Hepatocyte (in vitro differentiated cells): ENCODE data around the gene PLEKHA6. TPM values are rescaled to one million over a fixed set of nuclear protein-coding genes. Genes with fewer than 3 reads are reported as not detected.

Experiments used
- DNase-seq: peaks from one replicate; pipeline ENCODE4 v3.0.0-alpha.2; 2016; ENCODE audit warnings: low spot score
- H2AFZ ChIP-seq: fragments of 200-600 bp; sonication (generic); 2 replicates; pipeline ENCODE4 v1.6.0; 2016; ENCODE audit warnings: antibody characterized with exemption, mild to moderate bottlenecking
- H3K27ac ChIP-seq: fragments of 200-600 bp; sonication (generic); 2 replicates; pipeline ENCODE4 v1.5.1; 2016; ENCODE audit warnings: mild to moderate bottlenecking
- H3K27me3 ChIP-seq: fragments of 200-600 bp; sonication (generic); 2 replicates; pipeline ENCODE4 v1.6.1; 2016
- H3K36me3 ChIP-seq: fragments of 200-600 bp; sonication (generic); replicated peaks from 2 replicates; pipeline ENCODE4 v1.5.1; 2016; ENCODE audit warnings: low read depth; ENCODE audit not compliant: insufficient read depth
- H3K4me1 ChIP-seq: fragments of 200-600 bp; sonication (generic); 2 replicates; pipeline ENCODE4 v1.5.1; 2016; ENCODE audit warnings: mild to moderate bottlenecking, moderate library complexity; ENCODE audit not compliant: insufficient read depth
- H3K4me2 ChIP-seq: fragments of 200-600 bp; sonication (generic); 2 replicates; pipeline ENCODE4 v1.6.0; 2016
- H3K4me3 ChIP-seq: fragments of 200-600 bp; sonication (generic); 2 replicates; pipeline ENCODE4 v1.5.1; 2016; ENCODE audit warnings: mild to moderate bottlenecking
- H3K79me2 ChIP-seq: fragments of 200-600 bp; sonication (generic); 2 replicates; pipeline ENCODE4 v1.6.0; 2017; ENCODE audit warnings: mild to moderate bottlenecking
- H3K9me2 ChIP-seq: fragments of 200-600 bp; sonication (generic); replicated peaks from 2 replicates; pipeline ENCODE4 v1.6.0; 2017; ENCODE audit warnings: mild to moderate bottlenecking; ENCODE audit not compliant: insufficient read depth
- H3K9me3 ChIP-seq: fragments of 200-600 bp; sonication (generic); 2 replicates; pipeline ENCODE4 v1.5.1; 2016; ENCODE audit warnings: low read depth, mild to moderate bottlenecking
- H4K20me1 ChIP-seq: fragments of 200-600 bp; sonication (generic); 2 replicates; pipeline ENCODE4 v1.6.0; 2016; ENCODE audit warnings: mild to moderate bottlenecking; ENCODE audit not compliant: insufficient read depth, poor library complexity, severe bottlenecking
- CTCF ChIP-seq: fragments of 200-600 bp; sonication (generic); IDR thresholded peaks from 2 replicates; pipeline ENCODE4 v1.5.1; 2016; ENCODE audit warnings: antibody characterized with exemption, mild to moderate bottlenecking; ENCODE audit not compliant: poor library complexity
- EZH2 ChIP-seq: fragments of 200-600 bp; sonication (generic); IDR thresholded peaks from 2 replicates; pipeline ENCODE4 v1.6.1; 2016; ENCODE audit warnings: antibody characterized with exemption, mild to moderate bottlenecking, borderline replicate concordance
- EZH2phosphoT487 ChIP-seq: fragments of 200-600 bp; sonication (generic); IDR thresholded peaks from one replicate; pipeline ENCODE4 v1.6.1; 2018; ENCODE audit warnings: antibody characterized with exemption, mild to moderate bottlenecking, low read depth, moderate library complexity; ENCODE audit not compliant: unreplicated experiment, severe bottlenecking
- WGBS: methylation state at CpG from one replicate; pipeline ENCODE4 v1.1.6; 2016; ENCODE audit warnings: low lambda C conversion rate; ENCODE audit errors: missing lambda C conversion rate; 5-methylcytosine and 5-hydroxymethylcytosine counted together
- polyA plus RNA-seq: library from polyadenylated mRNA; unstranded; fragments of >200 nt; fragmentation: Nextera tagmentation; extraction: Ambion mirVana; gene quantifications from 2 replicates; pipeline ENCODE4 v1.2.1, GENCODE V29; 2016
- total RNA-seq: library from RNA; depleted of rRNA; stranded (reverse); fragments of >200 nt; gene quantifications from 2 replicates; pipeline ENCODE4 v1.2.3, GENCODE V29; 2014

PLEKHA6 gene
- total and polyA plus RNA-seq, 2 experiments from 2014 or later: 14.3 to 31.5 TPM

DNA sequence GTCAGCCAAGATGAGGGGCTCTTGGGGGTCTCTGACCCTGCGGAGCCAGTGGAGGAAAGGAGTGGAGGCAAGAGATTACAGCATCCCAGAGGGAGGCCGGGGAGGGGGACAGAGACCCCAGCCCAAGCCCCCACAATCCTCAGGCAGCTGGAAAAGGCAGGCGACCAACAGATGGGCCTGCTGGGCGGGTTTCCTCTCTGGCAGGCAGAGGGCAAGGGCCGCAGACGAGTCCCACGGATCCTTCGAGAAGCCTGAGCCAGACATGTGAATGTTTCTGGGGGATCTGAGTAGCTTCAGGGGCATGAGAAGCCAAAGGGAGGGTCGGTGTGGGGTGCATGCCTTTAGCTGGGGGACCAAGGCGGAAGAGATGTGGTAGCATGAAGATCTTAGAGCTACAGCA lies 2.1 kb upstream of the PLEKHA6 start:
- Histone ChIP-seq H3K36me3 (no peaks in the 10 kb centered on the region), H3K4me1 (peaks cover 29% of the 10 kb centered on the region), H3K9me3 (no peaks in the 10 kb centered on the region), H4K20me1 (no peaks in the 10 kb centered on the region), H3K79me2 (peaks cover 19% of the 10 kb centered on the region), H3K27ac (no peak overlapping the region), H3K27me3 (no peaks in the 10 kb centered on the region), H2AFZ (no peak overlapping the region), H3K9me2 (no peaks in the 10 kb centered on the region), H3K4me2 (no peak overlapping the region), H3K4me3 (no peak overlapping the region)
- no peak for DNase-seq
- TF ChIP-seq EZH2 (no peak), EZH2phosphoT487 (no peak), CTCF (no peak)
- WGBS: 89% methylated on average over 10 of the region's 10 CpGs

DNA sequence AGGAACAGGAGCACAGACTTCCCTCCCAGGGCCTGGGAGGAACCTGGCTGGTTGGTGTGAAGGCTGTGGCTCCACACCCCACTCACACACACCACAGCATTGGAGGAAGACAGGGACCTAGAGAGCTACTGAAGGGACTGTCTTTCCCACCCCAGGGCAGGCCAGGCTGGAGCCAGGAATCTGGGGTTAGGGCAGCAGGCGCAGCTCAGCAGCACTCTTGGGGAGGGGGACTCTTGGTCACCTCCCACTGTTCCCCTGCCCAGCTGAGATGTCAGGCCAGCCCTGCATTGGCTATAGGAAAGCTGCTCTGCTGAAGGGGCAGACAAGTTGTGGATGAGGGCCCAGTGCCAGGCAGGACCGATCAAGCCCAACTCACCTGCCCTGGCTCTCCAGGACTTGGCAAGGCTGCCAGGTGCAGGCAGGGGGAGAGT lies 1.6 kb upstream of the PLEKHA6 start:
- Histone ChIP-seq H4K20me1 (no peaks in the 10 kb centered on the region), H3K4me3 (no peak overlapping the region), H3K9me3 (no peaks in the 10 kb centered on the region), H3K4me2 (no peak overlapping the region), H3K36me3 (no peaks in the 10 kb centered on the region), H2AFZ (no peak overlapping the region), H3K4me1 (peaks cover 29% of the 10 kb centered on the region), H3K27ac (no peak overlapping the region), H3K9me2 (no peaks in the 10 kb centered on the region), H3K27me3 (no peaks in the 10 kb centered on the region), H3K79me2 (peaks cover 22% of the 10 kb centered on the region)
- 95% methylated on average over 2 of the region's 2 CpGs for WGBS
- TF ChIP-seq CTCF (no peak), EZH2phosphoT487 (no peak), EZH2 (no peak)
- DNase-seq: no peak

- Histone ChIP-seq H3K9me3 (no peaks in the 10 kb centered on the region), H3K79me2 (peaks cover 29% of the 10 kb centered on the region), H3K27me3 (no peaks in the 10 kb centered on the region), H4K20me1 (no peaks in the 10 kb centered on the region), H3K36me3 (no peaks in the 10 kb centered on the region), H3K4me3 (no peak overlapping the region), H3K4me2 (peak overlapping the region; percentile 71), H2AFZ (no peak overlapping the region), H3K4me1 (peaks cover 29% of the 10 kb centered on the region), H3K27ac (no peak overlapping the region), H3K9me2 (no peaks in the 10 kb centered on the region)
- TF ChIP-seq EZH2: no peak
- TF ChIP-seq EZH2phosphoT487: no peak
- TF ChIP-seq CTCF: no peak
- WGBS: 58% methylated on average over 4 of the region's 4 CpGs
- no peak for DNase-seq
Measured at GRCh38 chr1:204360314-204360713, 585 bp upstream of the PLEKHA6 start.

DNA sequence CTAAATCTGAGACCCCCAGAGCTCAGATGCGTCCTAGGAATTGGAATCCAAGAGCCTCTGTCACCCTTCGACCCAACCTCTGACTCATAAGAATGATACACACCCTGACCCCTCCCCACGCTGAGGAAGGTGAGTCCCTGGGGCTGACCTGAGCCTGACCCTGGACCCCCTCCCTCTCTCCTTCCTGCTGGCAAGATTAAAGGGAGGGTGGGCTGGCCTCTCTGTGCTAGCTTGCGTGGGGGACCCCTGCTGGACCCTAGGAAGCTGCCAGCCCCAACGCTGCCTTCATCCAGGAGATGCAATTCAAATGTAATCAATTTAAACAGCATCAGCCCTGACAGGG lies 627 bp downstream of the PLEKHA6 start:
- DNase-seq: no peak
- no peaks in the 10 kb centered on the region for H4K20me1 ChIP-seq
- H3K4me1 ChIP-seq: peaks cover 28% of the 10 kb centered on the region
- no peak overlapping the region for H2AFZ ChIP-seq
- WGBS: 23% methylated on average over 5 of the region's 5 CpGs
- no peaks in the 10 kb centered on the region for H3K9me2 ChIP-seq
- H3K4me3 ChIP-seq: no peak overlapping the region
- no peaks in the 10 kb centered on the region for H3K27me3 ChIP-seq
- peak overlapping the region; percentile 71 for H3K4me2 ChIP-seq
- no peak overlapping the region for H3K27ac ChIP-seq
- H3K9me3 ChIP-seq: no peaks in the 10 kb centered on the region
- H3K79me2 ChIP-seq: peaks cover 30% of the 10 kb centered on the region
- no peaks in the 10 kb centered on the region for H3K36me3 ChIP-seq
- TF ChIP-seq CTCF: no peak
- no peak for TF ChIP-seq EZH2phosphoT487
- no peak for TF ChIP-seq EZH2
